Smooth muscle cell of the brain vasculature (primary cell): ENCODE measurements around the gene PEPD.

ENCODE experiments used
- DNase-seq: peaks from one replicate; pipeline ENCODE4 v3.0.0-alpha.2; 2012; ENCODE audit warnings: low read depth, low spot score

PEPD gene

GRCh38 chr19:33440241-33440640 lies 81.3 kb downstream of the PEPD start:
- no peak for DNase-seq

GRCh38 chr19:33438987-33439781 lies 82.4 kb downstream of the PEPD start:
- DNase-seq, result no peak

GRCh38 chr19:33437821-33438671 lies 83.5 kb downstream of the PEPD start:
- no peak for DNase-seq

GRCh38 chr19:33437393-33437820 lies 84.2 kb downstream of the PEPD start:
- DNase-seq, result no peak

GRCh38 chr19:33436360-33437345 lies 84.9 kb downstream of the PEPD start:
- no peak for DNase-seq

- no peak for DNase-seq
These were observed 85.8 kb downstream of the PEPD start for GRCh38 chr19:33435706-33436359.

- DNase-seq, result no peak
These were observed 86.5 kb downstream of the PEPD start for GRCh38 chr19:33434886-33435705.

- DNase-seq, result no peak
These were observed 87.3 kb downstream of the PEPD start for GRCh38 chr19:33434069-33434885.

GRCh38 chr19:33432446-33433170 lies 89.0 kb downstream of the PEPD start:
- DNase-seq, result no peak

GRCh38 chr19:33432015-33432414 lies 89.6 kb downstream of the PEPD start:
- DNase-seq, result no peak

GRCh38 chr19:33430674-33431277 lies 90.8 kb downstream of the PEPD start:
- DNase-seq, result no peak

GRCh38 chr19:33429891-33430673 lies 91.5 kb downstream of the PEPD start:
- no peak for DNase-seq

- no peak for DNase-seq
These were observed 92.9 kb downstream of the PEPD start for GRCh38 chr19:33428627-33429125.

- no peak for DNase-seq
These were observed 93.6 kb downstream of the PEPD start for GRCh38 chr19:33427801-33428626.

- no peak for DNase-seq
These were observed 94.8 kb downstream of the PEPD start for GRCh38 chr19:33426621-33427361.

- DNase-seq, result no peak
These were observed 97.4 kb downstream of the PEPD start for GRCh38 chr19:33424181-33424580.
